GM21360 (cell line): Measurements from ENCODE around the gene PIP5K1A.
"Not testable (repeated sequence)": the region's sequence is repeated elsewhere in the genome, so short reads cannot be mapped to it uniquely, and the experiment has no call there.

ENCODE experiments used
- ATAC-seq: cut with Tn5 transposase; IDR thresholded peaks from one replicate; pipeline ENCODE4 v1.9.1; 2021; ENCODE audit warnings: mild to moderate bottlenecking, moderate library complexity; ENCODE audit not compliant: unreplicated experiment

The PIP5K1A gene

GRCh38 chr1:151254217-151255213 lies 56.2 kb downstream of the PIP5K1A start, which contains the start of gene PSMD4:
Gene PSMD4, plus strand, starts transcription at chr1:151254734. Its CDS starts 49 bp downstream, at chr1:151254783.
- peak; percentile 89 for ATAC-seq

GRCh38 chr1:151255381-151255780 lies 57.0 kb downstream of the PIP5K1A start:
- ATAC-seq: no peak

GRCh38 chr1:151259351-151259750 lies 61.0 kb downstream of the PIP5K1A start:
- no peak for ATAC-seq

GRCh38 chr1:151265446-151266236 lies 67.3 kb downstream of the PIP5K1A start:
- ATAC-seq: no peak

GRCh38 chr1:151266315-151266714 lies 68.0 kb downstream of the PIP5K1A start:
- ATAC-seq: no peak

- ATAC-seq: no peak
These were observed 68.5 kb downstream of the PIP5K1A start for GRCh38 chr1:151266821-151267220.

GRCh38 chr1:151267760-151268159 lies 69.4 kb downstream of the PIP5K1A start:
- ATAC-seq: no peak

- no peak for ATAC-seq
These were observed 75.6 kb downstream of the PIP5K1A start for GRCh38 chr1:151273924-151274466.

- ATAC-seq: not testable (repeated sequence)
These were observed 77.0 kb downstream of the PIP5K1A start for GRCh38 chr1:151275341-151275740.

GRCh38 chr1:151277249-151277648 lies 78.9 kb downstream of the PIP5K1A start:
- ATAC-seq: no peak

GRCh38 chr1:151281225-151281968 lies 83.0 kb downstream of the PIP5K1A start:
- peak; percentile 33 for ATAC-seq

GRCh38 chr1:151281969-151282882 lies 83.9 kb downstream of the PIP5K1A start, which contains the start of gene ZNF687:
Gene ZNF687, plus strand, starts transcription at chr1:151282299. Its CDS starts 3,993 bp downstream, at chr1:151286292.
- peak; percentile 76 for ATAC-seq

GRCh38 chr1:151282883-151283725 lies 84.8 kb downstream of the PIP5K1A start:
- no peak for ATAC-seq

- no peak for ATAC-seq
These were observed 85.7 kb downstream of the PIP5K1A start for GRCh38 chr1:151284013-151284577.

- no peak for ATAC-seq
These were observed 88.4 kb downstream of the PIP5K1A start for GRCh38 chr1:151286619-151287340.

- no peak for ATAC-seq
These were observed 89.0 kb downstream of the PIP5K1A start for GRCh38 chr1:151287341-151287699.

- ATAC-seq: no peak
These were observed 89.6 kb downstream of the PIP5K1A start for GRCh38 chr1:151287767-151288500.
